ENCODE data around the gene XYLB. TPM values are rescaled to one million over a fixed set of nuclear protein-coding genes. Genes with fewer than 3 reads are reported as not detected.
"Not testable (repeated sequence)": the region's sequence is repeated elsewhere in the genome, so short reads cannot be mapped to it uniquely, and the experiment has no call there.

XYLB gene
- total and polyA plus RNA-seq, 2 experiments from 2014 or later = 0.36 to 0.97 TPM

- Histone ChIP-seq H3K4me1 (ENCODE audit: low read depth) (no peaks in the 10 kb centered on the region), H3K4me3 (no peak overlapping the region), H3K36me3 (no peaks in the 10 kb centered on the region), H3K9me3 (ENCODE audit: low read depth) (no peaks in the 10 kb centered on the region), H3K27ac (no peak overlapping the region), H3K27me3 (no peaks in the 10 kb centered on the region)
- DNase-seq (ENCODE audit: low read depth in 1 of 2, low spot score in 1 of 2) = no peak
- TF ChIP-seq, protein P1, sequence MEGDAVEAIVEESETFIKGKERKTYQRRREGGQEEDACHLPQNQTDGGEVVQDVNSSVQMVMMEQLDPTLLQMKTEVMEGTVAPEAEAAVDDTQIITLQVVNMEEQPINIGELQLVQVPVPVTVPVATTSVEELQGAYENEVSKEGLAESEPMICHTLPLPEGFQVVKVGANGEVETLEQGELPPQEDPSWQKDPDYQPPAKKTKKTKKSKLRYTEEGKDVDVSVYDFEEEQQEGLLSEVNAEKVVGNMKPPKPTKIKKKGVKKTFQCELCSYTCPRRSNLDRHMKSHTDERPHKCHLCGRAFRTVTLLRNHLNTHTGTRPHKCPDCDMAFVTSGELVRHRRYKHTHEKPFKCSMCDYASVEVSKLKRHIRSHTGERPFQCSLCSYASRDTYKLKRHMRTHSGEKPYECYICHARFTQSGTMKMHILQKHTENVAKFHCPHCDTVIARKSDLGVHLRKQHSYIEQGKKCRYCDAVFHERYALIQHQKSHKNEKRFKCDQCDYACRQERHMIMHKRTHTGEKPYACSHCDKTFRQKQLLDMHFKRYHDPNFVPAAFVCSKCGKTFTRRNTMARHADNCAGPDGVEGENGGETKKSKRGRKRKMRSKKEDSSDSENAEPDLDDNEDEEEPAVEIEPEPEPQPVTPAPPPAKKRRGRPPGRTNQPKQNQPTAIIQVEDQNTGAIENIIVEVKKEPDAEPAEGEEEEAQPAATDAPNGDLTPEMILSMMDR (IDR thresholded peaks at IDR 0.05; ENCODE audit: low read depth, low read length) = no peak
These were observed 27.6 kb upstream of the XYLB start for GRCh38 chr3:38318766-38319671.

DNA sequence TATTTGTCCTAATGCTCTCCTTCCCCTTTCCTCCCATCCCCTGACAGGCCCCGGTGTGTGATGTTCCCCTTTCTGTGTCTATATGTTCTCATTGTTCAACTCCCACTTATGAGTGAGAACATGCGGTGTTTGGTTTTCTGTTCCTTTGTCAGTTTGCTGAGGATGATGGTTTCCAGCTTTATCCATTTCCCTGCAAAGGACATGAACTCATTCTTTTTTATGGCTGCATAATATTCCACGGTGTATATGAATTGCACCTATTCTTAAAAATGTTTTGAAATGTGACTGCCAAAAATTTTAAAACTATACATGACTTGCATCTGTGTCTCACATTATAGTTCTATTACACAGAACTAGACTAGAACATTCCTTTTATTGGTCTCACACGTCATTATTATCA, 25.9 kb upstream of the XYLB start:
- H3K4me1 ChIP-seq (ENCODE audit: low read depth); H3K9me3 ChIP-seq (ENCODE audit: low read depth); DNase-seq (ENCODE audit: low read depth in 1 of 2, low spot score in 1 of 2); H3K36me3 ChIP-seq; H3K27me3 ChIP-seq; H3K4me3 ChIP-seq; H3K27ac ChIP-seq: not testable (repeated sequence)

GRCh38 chr3:38323060-38323459, 23.5 kb upstream of the XYLB start:
- no peaks in the 10 kb centered on the region for H3K27me3 ChIP-seq
- no peak for DNase-seq (ENCODE audit: low read depth in 1 of 2, low spot score in 1 of 2)
- H3K4me1 ChIP-seq (ENCODE audit: low read depth) = no peaks in the 10 kb centered on the region
- H3K4me3 ChIP-seq = no peak overlapping the region
- no peaks in the 10 kb centered on the region for H3K9me3 ChIP-seq (ENCODE audit: low read depth)
- no peaks in the 10 kb centered on the region for H3K36me3 ChIP-seq
- H3K27ac ChIP-seq = no peak overlapping the region
- TF ChIP-seq, protein P1 (IDR thresholded peaks at IDR 0.05; ENCODE audit: low read depth, low read length) = no peak

DNA sequence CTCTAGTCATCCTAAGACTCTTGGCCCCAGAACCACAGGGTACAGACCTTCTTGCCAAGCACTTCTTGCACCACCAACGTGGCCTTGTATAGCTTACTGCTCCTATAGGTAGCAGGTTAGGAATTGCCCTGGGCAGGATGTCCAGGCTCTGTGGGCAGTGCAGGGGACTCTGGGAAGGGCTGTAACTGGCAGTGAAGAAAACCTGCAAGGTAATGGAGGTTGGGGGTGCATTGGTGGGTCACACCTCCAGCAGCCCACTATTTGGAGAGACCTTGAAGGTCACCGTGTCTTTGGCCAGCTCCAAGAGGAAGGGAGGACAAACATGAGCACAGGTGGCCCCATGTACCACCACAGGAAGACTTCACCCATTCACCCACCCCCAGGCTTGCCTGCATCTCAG, 21.3 kb upstream of the XYLB start:
- no peak for DNase-seq (ENCODE audit: low read depth in 1 of 2, low spot score in 1 of 2)
- Histone ChIP-seq H3K4me3 (no peak overlapping the region), H3K9me3 (ENCODE audit: low read depth) (no peaks in the 10 kb centered on the region), H3K36me3 (no peaks in the 10 kb centered on the region), H3K27me3 (no peaks in the 10 kb centered on the region), H3K27ac (no peak overlapping the region), H3K4me1 (ENCODE audit: low read depth) (no peaks in the 10 kb centered on the region)
- TF ChIP-seq, protein P1 (IDR thresholded peaks at IDR 0.05; ENCODE audit: low read depth, low read length) = no peak

GRCh38 chr3:38327335-38328009, 19.1 kb upstream of the XYLB start:
- no peaks in the 10 kb centered on the region for H3K4me1 ChIP-seq (ENCODE audit: low read depth)
- H3K27ac ChIP-seq = no peak overlapping the region
- no peaks in the 10 kb centered on the region for H3K27me3 ChIP-seq
- peak in 1 of 2 donors; percentile 46 for DNase-seq (ENCODE audit: low read depth in 1 of 2, low spot score in 1 of 2)
- TF ChIP-seq, protein P1 (IDR thresholded peaks at IDR 0.05; ENCODE audit: low read depth, low read length) = no peak
- H3K36me3 ChIP-seq = no peaks in the 10 kb centered on the region
- H3K9me3 ChIP-seq (ENCODE audit: low read depth) = no peaks in the 10 kb centered on the region
- no peak overlapping the region for H3K4me3 ChIP-seq
